ENCODE results near the gene ITPR3.
A peak's percentile ranks its signal among the peaks of the same experiment; 100 is the strongest.

ITPR3 gene

DNA sequence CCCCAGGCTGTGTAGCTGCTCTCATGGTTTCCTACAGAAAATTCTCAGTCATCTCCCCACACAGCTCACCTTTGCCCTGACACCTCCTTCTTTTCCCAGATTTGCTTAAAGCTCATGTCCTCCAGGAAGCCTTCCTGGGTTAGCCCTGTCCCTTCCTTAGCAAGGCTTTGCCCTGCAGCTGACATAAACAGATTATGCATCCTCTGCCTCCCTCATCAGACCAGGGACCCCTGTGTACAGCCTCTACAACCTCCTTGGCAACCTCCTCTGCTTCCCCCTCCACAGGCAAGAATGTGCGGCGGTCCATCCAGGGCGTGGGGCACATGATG is 50.6 kb downstream of the ITPR3 start:
- DNase-seq: no peak

DNA sequence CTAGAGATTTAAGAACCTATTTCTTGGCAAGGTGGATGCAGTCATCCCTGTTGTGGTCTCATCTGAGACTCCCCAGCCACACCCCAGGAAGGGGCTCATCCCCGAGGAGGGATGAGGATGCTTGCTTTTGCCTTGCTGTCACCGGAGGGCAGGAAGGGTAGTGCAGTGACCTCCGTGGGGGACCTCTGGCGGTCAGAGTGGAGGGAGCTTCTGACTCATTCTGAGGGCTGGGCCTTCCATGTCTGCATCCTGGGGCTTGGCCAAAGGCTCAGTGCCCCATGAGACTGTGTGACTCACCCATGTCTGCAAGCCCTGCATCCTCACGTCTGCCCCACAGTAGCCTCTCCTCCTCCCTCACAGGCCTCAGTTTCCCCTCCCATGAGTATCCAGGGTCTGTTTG is 51.7 kb downstream of the ITPR3 start:
- no peak for DNase-seq

DNA sequence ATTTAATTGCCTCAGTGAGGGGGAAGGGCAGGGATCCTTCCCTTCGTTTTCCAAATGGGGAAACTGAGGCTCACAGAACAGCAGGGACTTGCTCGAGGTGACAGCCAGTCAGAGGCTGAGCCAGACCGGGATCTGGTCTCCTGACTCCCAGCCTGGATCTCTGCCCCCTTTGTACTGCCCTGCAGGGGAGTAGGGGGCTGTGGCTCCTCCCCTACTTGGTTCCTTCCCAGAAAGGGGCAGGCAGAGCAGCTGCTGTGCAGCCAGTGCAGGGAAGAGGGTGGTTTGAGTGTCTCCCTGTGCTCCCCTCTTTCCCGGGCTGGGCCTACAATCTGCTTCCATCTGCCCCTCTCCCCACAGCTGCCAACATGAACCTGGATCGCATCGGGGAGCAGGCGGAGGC is 52.7 kb downstream of the ITPR3 start:
- DNase-seq: no peak

DNA sequence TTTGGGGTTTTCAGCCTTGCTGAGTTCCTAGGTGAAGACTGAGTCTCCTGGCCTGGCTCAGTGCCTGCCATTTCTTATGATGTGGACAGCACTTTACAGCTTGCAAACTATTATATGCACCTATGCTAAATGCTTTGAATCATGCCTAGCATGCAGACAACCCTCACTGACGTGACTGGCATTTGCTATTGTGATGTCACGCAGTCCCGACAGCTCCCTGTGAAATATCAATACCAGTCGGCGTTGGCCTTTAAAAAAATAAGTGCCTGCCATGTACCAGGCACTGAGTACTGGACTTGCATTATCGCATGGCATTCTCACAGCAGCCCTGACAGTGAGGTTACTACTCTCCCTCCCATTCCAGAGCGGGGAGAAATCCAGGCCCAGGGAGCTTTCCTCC is 54.8 kb downstream of the ITPR3 start:
- DNase-seq: no peak

DNA sequence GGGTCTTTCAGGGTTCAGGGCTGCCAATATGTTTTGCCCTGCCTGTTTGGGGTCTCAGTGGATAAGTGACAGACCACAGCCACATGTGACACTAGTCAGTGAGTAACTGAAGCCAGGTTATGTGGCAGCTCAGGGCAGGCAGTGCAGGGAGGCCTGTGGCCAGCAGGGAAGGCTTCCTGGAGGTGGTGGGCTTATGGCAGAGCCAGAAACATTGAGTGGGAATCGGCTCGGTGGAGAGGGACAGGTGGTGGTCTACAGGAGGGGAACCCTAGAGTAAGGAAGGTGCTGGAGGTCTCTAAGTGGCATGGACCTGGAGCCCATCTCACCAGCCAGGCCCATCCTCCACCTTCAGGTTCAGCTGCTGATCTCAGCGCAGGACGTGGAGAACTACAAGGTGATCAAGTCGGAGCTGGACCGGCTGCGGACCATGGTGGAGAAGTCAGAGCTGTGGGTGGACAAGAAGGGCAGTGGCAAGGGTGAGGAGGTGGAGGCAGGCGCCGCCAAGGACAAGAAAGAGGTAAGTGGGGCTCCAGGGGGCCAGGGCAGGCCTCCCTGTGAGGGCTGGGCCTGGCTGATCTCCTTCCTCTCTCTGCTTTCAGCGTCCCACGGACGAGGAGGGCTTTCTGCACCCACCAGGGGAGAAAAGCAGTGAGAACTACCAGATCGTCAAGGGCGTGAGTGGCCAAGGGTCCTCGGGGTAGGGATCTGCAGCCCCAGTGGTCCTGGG is 55.5 kb downstream of the ITPR3 start:
- DNase-seq: no peak

DNA sequence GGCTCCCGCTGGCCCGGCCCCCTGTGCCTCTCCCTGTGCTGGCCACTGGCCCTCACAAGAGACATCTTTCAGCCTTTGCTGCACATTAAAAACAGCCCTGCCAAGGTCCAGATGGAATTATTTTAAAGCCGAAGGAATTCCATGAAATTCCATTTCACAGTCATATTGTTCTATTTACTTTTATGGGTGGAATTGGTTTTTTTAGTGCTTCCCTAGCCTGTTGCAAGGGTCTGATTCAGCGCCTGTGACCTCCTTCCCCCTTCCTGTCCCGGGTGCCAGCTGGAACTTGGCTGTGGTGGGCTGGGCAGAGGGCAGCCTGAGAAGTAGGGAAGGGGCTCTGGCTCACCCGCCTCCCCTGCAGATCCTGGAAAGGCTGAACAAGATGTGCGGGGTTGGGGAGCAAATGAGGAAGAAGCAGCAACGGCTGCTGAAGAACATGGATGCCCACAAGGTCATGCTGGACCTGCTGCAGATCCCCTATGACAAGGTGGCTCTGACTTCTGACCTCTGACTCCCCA is 56.1 kb downstream of the ITPR3 start:
- no peak for DNase-seq

DNA sequence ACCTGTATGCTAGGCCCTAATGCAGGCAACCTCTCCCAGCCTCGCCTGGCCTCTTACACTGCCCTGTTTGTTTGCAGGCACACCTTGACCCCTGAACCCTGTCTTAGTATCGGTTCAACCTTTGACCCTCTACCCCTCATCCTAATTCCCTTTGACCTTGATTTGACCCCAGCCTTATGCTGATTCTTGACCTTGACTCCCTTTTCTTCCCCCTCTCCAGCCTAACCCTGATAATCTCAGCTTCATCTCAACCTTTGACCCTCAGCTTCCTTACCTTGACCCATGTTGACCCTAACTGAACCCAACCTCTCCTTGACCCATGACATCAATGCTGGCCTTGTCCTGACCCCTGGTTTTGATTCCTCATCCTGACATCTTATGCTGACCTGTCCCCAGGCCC is 56.6 kb downstream of the ITPR3 start:
- DNase-seq: no peak

DNA sequence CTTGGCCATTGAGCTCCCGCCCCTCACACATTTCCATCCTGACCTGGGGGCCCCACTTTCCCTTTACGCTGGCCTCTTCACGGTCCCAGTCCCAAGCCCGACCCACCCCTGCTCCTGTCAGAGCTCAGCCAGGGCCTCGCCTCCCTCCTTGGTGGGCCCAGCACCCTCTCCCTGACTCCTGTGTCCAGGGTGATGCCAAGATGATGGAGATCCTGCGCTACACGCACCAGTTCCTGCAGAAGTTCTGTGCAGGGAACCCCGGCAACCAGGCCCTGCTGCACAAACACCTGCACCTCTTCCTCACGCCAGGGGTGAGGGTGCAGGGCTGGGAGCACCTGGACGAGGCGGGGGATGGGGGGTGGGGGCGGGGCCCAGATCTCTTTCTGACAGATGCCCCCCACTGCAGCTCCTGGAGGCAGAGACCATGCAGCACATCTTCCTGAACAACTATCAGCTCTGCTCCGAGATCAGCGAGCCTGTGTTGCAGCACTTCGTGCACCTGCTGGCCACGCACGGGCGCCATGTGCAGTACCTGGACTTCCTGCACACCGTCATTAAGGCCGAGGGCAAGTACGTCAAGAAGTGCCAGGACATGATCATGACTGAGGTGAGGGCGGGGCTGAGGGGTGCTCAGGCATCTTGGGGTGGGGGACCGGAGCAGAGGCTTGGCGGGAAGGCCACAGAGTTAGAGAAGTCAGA is 57.3 kb downstream of the ITPR3 start:
- DNase-seq: no peak

DNA sequence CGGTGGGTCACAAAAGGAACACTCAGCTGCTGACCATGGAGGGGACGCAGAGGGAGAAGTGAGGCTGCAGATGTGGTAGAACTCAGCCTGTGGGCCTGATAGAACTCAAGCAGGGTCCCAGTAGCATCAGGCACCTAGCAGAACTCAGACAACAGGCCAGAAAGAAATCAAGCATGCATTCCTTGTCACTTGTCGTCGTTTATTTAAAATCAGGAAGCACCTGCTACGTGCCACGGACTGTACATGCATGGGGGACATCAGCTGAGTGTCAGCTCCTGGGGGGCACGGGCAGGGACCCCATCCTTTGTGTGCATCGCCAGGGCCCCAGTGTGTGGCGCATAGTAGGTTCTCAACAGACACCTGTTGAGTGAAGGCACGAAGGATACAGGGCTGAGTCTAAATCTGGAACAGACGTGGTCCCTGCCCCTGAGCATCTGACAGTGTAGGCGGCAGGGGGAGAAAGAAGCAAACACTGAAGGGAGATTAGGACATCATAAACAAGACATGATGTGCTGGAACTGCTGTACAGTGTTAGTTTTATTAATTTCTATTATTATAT is 57.9 kb downstream of the ITPR3 start:
- no peak for DNase-seq

DNA sequence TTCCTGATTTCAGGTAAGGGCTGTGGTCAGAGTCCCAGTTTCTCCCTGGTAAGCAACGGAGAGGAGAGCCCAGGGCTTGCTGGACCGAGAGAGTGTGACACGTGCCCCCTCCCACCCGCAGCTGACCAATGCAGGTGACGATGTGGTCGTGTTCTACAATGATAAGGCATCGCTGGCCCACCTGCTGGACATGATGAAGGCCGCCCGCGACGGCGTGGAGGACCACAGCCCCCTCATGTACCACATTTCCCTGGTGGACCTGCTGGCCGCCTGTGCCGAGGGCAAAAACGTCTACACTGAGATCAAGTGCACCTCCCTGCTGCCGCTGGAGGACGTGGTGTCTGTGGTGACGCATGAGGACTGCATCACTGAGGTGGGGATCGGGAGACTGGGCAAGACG is 58.6 kb downstream of the ITPR3 start:
- no peak for DNase-seq

DNA sequence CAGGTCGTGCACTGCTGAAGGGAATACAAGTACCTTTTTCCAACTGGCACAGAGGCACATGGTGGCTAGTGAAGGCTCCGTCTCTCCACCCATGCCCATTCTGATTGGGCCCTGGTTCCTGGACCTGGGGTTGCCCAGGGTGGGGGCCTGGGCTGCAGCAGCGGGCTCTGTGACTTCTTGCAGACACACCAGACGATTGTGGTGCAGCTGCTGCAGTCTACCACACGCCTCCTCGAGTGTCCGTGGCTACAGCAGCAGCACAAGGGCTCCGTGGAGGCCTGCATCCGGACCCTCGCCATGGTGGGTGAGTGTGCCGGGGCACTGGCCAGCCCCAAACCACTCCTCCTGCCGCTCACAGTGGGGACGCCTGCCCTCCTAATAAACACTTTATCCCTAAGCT is 61.2 kb downstream of the ITPR3 start:
- DNase-seq: no peak

DNA sequence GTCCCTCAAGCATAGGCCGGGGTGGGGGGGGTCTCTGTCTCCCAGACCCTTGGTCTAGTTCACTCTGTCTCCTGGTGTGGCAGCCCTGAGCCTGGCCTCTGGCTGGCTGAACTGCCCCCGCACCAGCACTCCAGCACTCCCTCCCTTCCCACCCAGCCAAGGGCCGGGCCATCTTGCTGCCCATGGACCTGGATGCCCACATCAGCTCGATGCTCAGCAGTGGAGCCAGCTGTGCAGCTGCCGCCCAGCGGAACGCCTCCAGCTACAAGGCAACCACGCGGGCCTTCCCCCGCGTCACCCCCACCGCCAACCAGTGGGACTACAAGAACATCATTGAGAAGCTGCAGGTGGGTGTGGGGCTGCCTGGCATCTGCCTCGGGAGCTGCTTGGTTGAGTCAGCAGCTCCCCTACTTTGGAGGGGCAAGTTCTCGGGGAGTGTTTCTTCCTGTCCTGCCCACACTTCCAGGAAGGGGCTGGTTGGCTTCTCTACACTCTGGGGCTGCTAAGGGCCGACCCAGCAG is 62.0 kb downstream of the ITPR3 start:
- peak; percentile 20 for DNase-seq

DNA sequence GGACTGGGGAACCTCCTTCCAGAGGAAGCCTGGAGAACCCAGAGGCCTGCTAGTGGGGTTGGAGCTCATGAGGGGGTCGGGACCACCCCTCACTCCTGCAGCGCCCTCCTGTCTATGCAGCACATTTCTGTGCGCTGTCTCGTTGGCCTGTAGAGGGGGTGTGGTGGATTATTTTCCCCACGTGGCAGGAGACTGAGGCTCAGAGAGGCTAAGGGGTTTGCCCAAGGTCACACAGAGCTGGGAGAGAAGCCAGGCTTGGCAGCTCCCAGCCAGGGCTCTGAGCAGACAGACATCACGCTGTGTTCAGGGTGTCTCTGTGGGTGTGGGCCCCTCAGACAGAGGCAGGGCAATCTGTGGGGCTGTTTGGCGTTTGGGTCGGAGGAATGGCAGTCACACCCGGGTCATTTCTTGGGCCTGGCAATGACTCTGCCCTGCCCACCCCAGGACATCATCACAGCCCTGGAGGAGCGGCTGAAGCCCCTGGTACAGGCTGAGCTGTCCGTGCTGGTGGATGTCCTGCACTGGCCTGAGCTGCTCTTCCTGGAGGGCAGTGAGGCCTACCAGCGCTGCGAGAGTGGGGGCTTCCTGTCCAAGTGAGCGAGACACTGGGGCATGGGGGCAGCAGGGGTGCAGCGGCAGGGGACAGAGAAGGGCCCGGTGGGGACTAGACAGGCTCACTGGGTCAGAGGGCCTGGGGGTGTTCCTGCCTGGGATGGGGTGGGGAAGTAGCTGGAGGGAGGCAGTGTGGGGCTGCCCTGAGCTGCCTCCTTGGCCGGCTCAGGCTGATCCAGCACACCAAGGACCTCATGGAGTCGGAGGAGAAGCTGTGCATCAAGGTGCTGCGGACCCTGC is 62.7 kb downstream of the ITPR3 start:
- DNase-seq: no peak

DNA sequence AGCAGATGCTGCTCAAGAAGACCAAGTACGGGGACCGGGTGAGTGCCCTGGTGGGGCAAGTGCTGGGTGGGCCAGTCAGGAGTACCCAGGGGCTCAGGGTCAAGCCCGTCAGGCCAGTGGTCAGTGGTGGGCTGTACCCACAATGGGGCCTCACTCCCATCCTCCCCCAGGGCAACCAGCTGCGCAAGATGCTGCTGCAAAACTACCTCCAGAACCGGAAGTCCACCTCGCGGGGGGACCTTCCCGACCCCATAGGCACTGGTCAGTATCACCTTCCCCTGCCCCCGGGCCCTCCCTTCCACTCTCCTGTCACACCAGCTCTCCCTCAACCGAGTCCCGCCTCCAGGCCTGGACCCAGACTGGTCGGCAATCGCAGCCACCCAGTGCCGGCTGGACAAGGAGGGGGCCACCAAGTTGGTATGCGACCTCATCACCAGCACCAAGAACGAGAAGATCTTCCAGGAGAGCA is 63.3 kb downstream of the ITPR3 start:
- no peak for DNase-seq

DNA sequence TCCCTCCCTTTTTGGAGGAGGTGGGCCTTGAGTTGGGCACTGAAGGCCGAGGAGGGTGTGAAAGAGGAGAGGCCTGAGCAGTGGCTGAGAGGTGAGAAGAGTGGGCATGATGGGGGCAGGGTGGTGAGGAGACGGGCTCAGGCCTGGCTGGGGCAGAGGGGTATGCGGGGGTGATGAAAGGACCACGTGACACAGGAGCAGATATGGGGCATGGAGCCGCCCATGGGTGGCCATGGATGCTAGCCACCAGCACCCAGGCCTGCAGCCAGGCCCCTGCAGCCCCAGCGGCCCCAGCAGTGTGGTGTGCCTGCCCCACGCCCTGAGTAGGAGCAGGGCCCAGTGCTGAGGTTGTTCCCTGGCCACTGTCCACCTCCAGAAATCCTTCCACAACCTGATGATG is 63.9 kb downstream of the ITPR3 start:
- no peak for DNase-seq

DNA sequence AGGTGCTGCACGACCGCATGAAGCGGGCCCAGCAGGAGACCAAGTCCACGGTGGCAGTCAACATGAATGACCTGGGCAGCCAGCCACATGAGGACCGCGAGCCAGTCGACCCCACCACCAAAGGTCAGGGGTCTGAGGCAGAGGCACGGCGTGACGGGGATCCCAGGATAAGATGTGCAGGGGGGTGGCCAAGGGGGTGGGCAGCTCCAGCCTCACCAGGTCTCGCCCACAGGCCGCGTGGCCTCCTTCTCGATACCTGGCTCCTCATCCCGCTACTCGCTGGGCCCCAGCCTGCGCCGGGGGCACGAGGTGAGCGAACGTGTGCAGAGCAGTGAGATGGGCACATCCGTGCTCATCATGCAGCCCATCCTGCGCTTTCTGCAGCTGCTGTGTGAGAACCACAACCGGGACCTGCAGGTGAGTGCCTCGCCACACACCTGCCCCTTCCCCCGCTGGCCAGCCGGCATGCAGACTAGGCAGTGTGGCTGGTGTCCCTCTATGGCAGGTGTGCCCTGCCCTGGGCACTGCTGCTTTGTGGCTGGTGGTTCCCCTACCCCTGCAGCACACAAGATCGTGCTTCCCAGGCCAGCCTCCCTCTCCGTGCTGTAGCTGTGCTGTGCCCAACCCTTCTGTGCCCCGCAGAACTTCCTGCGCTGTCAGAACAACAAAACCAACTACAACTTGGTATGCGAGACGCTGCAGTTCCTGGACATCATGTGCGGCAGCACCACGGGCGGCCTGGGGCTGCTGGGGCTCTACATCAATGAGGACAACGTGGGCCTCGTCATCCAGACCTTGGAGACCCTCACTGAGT is 64.5 kb downstream of the ITPR3 start:
- DNase-seq: no peak

DNA sequence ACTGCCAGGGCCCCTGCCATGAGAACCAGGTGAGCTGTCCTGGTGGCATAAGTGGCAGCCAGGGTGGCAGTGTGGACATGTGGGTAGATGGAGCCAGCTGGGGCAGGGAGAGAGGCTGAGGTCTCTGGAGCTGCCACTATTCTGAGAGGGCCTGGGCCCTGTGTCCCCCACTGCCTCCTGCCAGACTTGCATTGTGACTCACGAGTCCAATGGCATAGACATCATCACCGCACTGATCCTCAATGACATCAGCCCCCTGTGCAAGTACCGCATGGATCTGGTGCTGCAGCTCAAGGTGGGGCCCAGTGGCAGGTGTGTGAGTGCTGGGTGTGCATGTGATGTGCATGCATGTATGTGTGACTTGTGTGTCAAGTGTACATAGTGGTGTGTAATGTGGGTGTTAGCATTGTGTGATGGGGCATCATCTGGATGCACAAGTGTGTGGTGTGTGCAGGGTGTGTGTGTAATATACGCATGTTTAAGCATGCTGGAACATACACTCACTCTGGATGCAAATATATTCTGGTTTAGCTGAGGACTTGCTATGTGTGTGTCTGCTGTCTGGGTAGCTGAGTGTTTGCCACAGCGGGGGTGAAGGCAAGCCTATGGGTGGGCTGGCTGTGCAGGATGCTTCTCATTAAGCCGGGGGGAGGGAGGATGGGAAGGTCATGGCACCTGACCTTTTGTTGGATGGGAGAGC is 65.3 kb downstream of the ITPR3 start:
- no peak for DNase-seq

DNA sequence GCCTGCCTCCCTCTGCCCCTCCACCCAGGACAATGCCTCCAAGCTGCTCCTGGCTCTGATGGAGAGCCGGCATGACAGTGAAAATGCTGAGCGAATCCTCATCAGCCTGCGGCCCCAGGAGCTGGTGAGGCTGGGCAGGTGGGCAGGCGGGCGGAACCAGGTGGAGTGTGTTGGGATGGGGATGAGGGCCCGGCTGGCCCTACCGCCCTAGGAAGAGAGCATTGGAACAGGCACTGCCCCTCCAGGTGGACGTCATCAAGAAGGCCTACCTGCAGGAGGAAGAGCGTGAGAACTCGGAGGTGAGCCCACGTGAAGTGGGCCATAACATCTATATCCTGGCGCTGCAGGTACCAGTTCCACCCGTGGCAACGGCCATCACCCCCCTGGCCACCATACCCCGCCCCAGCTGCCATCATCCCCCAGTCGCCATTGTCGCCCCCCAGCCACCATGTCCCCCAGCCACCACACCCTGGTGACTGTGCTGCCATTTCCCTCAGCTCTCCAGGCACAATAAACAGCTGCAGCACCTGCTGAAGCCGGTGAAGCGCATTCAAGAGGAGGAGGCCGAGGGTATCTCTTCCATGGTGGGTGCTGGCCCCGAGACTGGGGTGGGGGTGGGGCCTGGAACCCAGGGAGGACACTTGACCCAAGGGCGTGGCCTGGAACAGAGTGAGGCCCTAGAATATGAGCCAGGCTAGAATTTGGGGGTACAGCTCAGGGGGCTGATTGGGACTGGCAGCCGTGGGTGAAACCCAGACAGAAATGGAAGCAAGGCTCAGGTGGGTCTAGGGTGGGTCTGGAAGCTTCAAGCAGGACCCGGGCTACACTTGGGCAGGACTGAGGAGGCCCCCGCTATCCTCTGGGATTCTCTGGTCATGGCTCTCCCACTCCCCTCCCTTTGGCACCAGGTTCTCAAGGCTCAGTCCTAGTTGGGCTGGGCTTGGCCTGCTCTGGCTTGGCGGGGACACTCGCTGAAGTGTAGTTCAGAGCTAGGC is 66.2 kb downstream of the ITPR3 start:
- no peak for DNase-seq

DNA sequence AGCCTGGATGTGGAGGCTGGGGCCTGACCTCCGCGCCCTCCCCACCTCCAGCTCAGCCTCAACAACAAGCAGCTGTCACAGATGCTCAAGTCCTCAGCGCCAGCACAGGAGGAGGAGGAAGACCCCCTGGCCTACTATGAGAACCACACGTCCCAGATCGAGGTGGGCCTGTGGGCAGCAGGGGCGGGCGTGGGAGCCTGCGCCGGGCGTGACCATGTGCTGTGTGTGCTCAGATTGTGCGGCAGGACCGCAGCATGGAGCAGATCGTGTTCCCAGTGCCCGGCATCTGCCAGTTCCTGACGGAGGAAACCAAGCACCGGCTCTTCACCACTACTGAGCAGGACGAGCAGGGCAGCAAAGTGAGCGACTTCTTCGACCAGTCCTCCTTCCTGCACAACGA is 66.9 kb downstream of the ITPR3 start:
- DNase-seq: no peak

DNA sequence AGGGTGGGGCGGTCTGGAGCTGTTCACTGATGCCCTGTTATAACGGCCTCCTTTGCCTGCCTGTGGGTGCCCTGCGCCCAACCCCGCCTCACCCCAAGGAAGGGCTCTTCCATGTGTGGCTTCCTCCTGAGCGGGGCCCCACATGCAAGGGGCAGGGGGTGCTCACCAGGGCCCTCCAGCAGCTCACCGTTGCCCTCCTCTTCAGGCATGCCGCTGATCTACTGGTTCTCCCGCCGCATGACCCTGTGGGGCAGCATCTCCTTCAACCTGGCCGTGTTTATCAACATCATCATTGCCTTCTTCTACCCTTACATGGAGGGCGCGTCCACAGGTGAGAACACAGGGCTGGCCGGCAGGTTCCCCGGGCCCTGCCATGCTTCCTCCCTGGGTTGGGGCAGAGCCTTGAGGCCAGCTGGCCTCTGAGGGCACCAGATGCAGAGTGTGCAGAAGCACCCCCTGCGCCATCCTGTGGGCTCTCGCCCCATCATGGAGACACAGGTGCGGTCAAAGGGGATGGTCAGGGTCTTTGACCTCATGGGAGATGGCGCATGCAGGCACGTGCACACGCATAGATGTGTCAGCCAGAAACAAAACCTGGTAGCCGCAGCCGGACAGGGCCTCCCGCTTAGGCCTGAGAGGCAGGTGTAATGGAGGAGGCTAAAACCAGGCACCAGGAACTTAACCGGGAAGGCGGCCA is 67.5 kb downstream of the ITPR3 start:
- DNase-seq: no peak
